GM19468 (cell line): ENCODE results near the gene BMERB1.

ENCODE experiments used
- ATAC-seq: cut with Tn5 transposase; IDR thresholded peaks from one replicate; pipeline ENCODE4 v1.9.1; 2021; ENCODE audit warnings: mild to moderate bottlenecking, moderate library complexity, moderate number of reproducible peaks; ENCODE audit not compliant: unreplicated experiment; ENCODE audit errors: extremely low read depth

The BMERB1 gene

GRCh38 chr16:15492091-15492740 lies 57.8 kb downstream of the BMERB1 start:
- no peak for ATAC-seq

DNA sequence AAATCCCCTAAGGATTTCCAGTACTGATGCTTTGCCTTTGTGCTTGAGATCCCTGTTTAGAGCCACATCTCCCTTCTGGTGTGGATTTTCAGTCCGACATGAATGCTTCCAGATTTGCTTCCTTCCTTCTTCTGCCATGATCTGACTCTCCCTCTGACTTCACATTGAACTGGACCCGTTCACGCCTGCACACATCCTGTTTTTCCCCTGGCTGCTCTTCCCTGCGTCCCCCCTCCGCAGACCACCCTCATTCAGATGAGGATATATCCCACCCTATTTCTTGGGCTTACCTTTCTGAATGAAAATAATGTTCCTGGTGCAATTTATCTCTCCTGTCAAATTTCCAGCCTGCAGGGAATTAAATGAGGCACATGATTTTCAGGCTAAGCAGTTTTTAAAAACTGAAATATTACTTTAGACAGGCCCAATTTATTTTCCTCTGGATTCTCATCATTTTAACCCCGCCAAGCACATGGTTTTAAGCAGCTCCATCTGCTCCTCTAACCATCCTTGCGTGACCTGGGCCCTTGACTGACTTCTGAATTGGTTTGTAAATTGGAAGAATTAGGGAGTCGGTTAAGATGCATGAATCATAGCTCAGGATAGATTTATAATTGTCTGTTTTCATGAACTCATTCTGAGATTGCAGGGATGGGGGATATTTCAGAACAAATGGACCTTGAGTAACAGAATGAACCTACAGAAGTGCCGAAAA lies 59.2 kb downstream of the BMERB1 start:
- no peak for ATAC-seq

DNA sequence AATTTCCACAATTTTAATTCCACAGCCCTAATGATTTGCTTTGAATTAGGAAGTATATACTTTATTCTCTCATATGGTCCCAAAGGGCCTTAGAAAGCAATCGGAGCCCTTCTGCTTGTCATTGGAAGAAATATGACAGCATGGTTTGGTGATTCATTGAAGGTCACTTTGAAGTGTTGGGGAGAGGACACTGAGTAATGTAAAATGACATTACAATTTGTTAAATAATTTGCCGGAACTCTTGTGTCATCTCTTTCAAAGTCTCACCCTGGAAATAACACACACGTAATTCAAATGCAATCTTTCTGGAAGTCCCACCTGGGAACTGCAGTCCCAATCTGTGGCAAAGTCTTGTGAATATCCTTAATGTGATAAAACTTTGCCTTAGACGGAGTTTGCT lies 59.8 kb downstream of the BMERB1 start:
- ATAC-seq = no peak

- ATAC-seq = no peak
Observed at GRCh38 chr16:15495898-15496297, 61.5 kb downstream of the BMERB1 start.

DNA sequence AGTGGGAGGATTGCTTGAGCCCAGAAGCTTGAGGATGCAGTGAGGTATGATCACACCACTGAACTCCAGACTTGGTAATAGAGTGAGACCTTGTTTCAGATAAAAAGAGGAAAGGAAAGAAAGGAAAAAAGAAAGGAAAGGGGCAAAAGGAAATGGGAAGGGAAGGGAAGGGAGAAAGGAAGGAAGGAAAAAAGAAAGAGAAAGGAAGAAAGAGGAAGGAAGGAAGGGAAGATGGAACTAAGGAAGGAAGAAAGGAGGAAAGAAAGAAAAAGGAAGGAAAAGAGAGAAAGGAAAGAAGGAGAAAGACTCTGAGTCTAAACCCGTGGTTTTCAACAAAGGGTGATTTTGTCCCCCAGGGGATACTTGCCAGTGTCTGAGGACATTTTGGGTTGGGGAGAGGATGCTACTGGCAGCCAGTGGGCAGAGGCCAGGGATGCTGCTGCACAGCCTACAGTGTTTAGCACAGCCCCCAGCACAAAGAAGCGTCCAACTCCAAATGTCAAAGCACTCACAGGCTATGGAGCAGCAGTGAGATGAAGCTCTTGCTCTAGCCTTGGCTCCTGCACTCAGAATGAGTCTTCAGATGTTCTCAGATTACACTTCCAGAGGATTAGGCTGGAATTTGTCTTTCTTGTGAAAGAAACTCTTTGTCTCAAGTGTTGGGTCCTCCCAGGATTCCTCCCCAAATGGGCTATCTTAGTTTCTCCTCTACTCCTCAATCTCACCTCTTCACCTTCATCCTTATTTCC lies 64.2 kb downstream of the BMERB1 start:
- ATAC-seq = no peak

- no peak for ATAC-seq
Observed at GRCh38 chr16:15502041-15502725, 67.8 kb downstream of the BMERB1 start.

- ATAC-seq = no peak
Observed at GRCh38 chr16:15506441-15506840, 72.1 kb downstream of the BMERB1 start.

GRCh38 chr16:15507301-15507958 lies 73.0 kb downstream of the BMERB1 start:
- ATAC-seq = no peak

GRCh38 chr16:15507959-15508627 lies 73.7 kb downstream of the BMERB1 start:
- ATAC-seq = no peak

GRCh38 chr16:15509051-15509592 lies 74.7 kb downstream of the BMERB1 start:
- no peak for ATAC-seq

- ATAC-seq = no peak
Observed at GRCh38 chr16:15509593-15510535, 75.5 kb downstream of the BMERB1 start.

DNA sequence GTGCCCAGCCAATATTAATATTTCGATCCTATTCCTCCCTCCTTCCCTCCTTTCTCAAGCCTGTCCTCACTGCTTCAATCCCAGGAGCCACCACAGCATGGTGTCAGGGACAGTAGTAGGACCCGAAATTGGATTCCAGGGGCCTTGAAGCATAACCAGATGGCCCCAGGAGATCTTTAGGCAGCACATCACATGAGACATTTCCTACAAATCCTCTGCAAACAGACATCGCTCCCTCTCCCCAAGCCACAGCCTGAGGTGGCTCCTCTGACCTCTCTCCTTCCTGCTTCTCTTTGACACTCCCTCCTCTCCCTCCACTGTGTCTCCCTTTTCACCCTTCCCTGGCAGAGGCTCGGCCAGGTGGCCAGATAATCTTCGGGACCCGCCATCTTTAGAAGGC lies 76.6 kb downstream of the BMERB1 start:
- ATAC-seq = no peak

GRCh38 chr16:15511759-15512487 lies 77.5 kb downstream of the BMERB1 start:
- no peak for ATAC-seq

DNA sequence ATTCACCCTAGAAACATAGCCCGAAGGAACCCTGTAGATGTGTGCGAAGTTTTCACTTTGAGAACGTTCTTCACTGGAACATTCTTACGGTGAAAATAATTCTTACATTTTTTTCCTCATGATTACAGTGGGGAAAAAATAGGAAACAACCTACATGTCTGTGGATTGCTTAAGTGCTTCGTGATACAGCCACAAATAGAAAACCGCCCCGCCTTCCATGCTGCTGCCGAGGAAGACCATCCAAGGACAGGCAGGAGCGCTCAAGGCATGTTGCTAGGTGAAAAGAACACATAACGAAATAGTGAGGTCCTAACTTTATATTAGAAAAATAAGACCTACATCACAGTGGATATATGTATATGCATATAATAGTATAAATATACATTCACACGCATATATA lies 78.8 kb downstream of the BMERB1 start:
- ATAC-seq = no peak

DNA sequence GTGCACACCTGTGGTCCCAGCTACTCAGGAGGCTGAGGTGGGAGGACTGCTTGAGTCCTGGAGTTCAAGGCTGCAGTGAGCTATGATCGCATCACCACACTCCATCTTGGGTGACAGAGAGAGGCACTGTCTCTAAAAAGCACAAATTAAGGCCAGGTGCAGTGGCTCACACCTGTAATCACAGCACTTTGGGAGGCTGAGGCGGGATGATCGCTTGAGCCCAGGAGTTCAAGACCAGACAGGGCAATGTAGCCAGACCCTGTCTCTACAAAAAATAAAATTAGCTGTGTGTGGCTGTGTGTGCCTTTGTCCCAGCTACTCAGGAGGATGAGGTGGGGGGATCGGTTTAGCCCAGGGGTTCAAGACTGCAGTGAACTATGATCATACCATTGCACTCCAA lies 81.6 kb downstream of the BMERB1 start:
- ATAC-seq = no peak

DNA sequence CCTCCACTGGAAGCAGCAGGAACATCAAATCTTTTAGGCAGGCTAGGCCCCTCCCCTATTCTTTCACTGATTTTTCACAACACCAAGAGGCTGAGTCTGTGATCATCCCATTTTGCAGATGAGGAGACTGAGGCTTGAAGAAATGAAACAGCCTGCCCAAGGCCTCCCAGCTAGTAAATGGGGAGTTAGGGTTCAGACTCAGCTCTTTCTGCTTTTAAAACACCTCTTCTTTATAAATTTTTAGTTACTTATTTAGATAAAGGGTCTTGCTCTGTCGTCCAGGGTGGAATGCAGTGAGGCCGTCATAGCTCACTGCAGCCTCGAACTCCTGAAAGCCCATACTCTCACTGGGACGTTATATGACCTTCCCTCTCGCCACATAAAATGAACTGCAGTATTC lies 82.2 kb downstream of the BMERB1 start:
- no peak for ATAC-seq

- ATAC-seq = no peak
Observed at GRCh38 chr16:15517743-15518377, 83.5 kb downstream of the BMERB1 start.
